Measurements from ENCODE around the gene JUNB. TPM values are rescaled to one million over a fixed set of nuclear protein-coding genes. Genes with fewer than 3 reads are reported as not detected.
A peak's percentile ranks its signal among the peaks of the same experiment; 100 is the strongest.

Gene JUNB
- total and polyA plus RNA-seq, 2 of the 13 experiments (the other 11 are each of a cell fraction or from before 2014, with no cell fraction given) = 7.7 to 8.2 TPM

DNA sequence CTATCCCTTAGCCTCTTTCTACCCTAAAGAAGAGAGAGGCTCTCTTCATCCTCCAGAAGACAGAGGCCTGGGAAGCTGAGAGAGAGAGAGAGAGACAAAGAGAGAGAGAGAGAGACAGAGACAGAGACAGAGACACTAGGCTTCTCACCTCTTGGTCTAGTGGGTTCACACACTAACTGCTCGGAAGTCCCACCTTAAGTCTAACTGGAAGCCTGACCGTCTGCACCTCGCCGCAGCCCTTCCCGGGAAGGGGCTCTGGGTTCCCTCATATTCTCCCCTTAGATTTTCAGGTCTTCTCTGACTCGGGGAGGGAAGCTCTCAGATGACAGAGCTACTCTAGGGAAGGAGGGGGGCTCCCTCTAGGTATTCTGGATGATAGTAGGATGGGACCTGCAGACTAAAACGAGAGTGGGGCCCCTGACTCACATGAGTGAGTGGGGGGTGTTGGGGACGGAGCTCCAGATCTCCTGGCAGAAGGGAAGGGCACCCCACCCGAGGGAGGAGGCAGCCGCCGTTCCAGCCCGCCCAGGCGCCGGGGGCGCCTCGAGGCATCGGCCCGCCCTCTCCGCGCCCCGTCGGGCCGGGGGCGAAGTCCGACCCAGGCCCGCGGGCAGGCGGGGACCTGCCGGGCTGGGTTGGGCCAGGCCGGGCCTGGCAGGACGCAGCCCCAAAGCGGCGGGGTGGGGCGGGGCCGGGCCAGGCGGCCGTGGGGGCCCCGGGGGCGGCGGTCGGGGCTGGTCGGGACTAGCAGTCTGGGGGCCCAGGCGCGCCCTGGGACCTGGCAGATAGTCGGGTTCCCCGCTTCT lies 2.0 kb upstream of the JUNB start (continued):
- TF ChIP-seq, protein P1, sequence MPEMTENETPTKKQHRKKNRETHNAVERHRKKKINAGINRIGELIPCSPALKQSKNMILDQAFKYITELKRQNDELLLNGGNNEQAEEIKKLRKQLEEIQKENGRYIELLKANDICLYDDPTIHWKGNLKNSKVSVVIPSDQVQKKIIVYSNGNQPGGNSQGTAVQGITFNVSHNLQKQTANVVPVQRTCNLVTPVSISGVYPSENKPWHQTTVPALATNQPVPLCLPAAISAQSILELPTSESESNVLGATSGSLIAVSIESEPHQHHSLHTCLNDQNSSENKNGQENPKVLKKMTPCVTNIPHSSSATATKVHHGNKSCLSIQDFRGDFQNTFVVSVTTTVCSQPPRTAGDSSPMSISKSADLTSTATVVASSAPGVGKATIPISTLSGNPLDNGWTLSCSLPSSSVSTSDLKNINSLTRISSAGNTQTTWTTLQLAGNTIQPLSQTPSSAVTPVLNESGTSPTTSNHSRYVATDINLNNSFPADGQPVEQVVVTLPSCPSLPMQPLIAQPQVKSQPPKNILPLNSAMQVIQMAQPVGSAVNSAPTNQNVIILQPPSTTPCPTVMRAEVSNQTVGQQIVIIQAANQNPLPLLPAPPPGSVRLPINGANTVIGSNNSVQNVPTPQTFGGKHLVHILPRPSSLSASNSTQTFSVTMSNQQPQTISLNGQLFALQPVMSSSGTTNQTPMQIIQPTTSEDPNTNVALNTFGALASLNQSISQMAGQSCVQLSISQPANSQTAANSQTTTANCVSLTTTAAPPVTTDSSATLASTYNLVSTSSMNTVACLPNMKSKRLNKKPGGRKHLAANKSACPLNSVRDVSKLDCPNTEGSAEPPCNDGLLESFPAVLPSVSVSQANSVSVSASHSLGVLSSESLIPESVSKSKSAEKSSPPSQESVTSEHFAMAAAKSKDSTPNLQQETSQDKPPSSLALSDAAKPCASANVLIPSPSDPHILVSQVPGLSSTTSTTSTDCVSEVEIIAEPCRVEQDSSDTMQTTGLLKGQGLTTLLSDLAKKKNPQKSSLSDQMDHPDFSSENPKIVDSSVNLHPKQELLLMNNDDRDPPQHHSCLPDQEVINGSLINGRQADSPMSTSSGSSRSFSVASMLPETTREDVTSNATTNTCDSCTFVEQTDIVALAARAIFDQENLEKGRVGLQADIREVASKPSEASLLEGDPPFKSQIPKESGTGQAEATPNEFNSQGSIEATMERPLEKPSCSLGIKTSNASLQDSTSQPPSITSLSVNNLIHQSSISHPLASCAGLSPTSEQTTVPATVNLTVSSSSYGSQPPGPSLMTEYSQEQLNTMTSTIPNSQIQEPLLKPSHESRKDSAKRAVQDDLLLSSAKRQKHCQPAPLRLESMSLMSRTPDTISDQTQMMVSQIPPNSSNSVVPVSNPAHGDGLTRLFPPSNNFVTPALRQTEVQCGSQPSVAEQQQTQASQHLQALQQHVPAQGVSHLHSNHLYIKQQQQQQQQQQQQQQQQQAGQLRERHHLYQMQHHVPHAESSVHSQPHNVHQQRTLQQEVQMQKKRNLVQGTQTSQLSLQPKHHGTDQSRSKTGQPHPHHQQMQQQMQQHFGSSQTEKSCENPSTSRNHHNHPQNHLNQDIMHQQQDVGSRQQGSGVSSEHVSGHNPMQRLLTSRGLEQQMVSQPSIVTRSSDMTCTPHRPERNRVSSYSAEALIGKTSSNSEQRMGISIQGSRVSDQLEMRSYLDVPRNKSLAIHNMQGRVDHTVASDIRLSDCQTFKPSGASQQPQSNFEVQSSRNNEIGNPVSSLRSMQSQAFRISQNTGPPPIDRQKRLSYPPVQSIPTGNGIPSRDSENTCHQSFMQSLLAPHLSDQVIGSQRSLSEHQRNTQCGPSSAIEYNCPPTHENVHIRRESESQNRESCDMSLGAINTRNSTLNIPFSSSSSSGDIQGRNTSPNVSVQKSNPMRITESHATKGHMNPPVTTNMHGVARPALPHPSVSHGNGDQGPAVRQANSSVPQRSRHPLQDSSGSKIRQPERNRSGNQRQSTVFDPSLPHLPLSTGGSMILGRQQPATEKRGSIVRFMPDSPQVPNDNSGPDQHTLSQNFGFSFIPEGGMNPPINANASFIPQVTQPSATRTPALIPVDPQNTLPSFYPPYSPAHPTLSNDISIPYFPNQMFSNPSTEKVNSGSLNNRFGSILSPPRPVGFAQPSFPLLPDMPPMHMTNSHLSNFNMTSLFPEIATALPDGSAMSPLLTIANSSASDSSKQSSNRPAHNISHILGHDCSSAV (CRISPR knock-in tag; IDR thresholded peaks at IDR 0.05; ENCODE audit: borderline replicate concordance) = no peak
- TF ChIP-seq ZNF607 (CRISPR knock-in tag; IDR thresholded peaks at IDR 0.05; ENCODE audit: borderline replicate concordance) (no peak), MYC (CRISPR knock-in tag; IDR thresholded peaks at IDR 0.05; ENCODE audit: borderline replicate concordance) (0 out of 2 replicates have a peak, but pooled peaks have one; percentile 2), FOXC1 (CRISPR knock-in tag; IDR thresholded peaks at IDR 0.05; ENCODE audit: borderline replicate concordance) (no peak), TEAD3 (CRISPR knock-in tag; optimal IDR thresholded peaks at IDR 0.05; ENCODE audit: borderline replicate concordance) (no peak), ZMYM4 (CRISPR knock-in tag; IDR thresholded peaks at IDR 0.05) (no peak), ZNF329 (CRISPR knock-in tag; IDR thresholded peaks at IDR 0.05; ENCODE audit: low read depth) (0 out of 2 replicates have a peak, but pooled peaks have one; percentile 0), ZNF569 (CRISPR knock-in tag; IDR thresholded peaks at IDR 0.05; ENCODE audit: borderline replicate concordance) (no peak), ZSCAN9 (CRISPR knock-in tag; IDR thresholded peaks at IDR 0.05; ENCODE audit: borderline replicate concordance) (no peak), EZH2 (conservative IDR thresholded peaks at IDR 0.05; ENCODE audit: low read depth, low read length) (no peak), SMC3 (IDR thresholded peaks at IDR 0.05; ENCODE audit: low read length) (no peak)
- TF ChIP-seq, protein P2, sequence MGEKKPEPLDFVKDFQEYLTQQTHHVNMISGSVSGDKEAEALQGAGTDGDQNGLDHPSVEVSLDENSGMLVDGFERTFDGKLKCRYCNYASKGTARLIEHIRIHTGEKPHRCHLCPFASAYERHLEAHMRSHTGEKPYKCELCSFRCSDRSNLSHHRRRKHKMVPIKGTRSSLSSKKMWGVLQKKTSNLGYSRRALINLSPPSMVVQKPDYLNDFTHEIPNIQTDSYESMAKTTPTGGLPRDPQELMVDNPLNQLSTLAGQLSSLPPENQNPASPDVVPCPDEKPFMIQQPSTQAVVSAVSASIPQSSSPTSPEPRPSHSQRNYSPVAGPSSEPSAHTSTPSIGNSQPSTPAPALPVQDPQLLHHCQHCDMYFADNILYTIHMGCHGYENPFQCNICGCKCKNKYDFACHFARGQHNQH (CRISPR knock-in tag; IDR thresholded peaks at IDR 0.05) = no peak
- TF ChIP-seq, protein P3, sequence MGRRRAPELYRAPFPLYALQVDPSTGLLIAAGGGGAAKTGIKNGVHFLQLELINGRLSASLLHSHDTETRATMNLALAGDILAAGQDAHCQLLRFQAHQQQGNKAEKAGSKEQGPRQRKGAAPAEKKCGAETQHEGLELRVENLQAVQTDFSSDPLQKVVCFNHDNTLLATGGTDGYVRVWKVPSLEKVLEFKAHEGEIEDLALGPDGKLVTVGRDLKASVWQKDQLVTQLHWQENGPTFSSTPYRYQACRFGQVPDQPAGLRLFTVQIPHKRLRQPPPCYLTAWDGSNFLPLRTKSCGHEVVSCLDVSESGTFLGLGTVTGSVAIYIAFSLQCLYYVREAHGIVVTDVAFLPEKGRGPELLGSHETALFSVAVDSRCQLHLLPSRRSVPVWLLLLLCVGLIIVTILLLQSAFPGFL (CRISPR knock-in tag; IDR thresholded peaks at IDR 0.05) = no peak
- TF ChIP-seq, protein P4, sequence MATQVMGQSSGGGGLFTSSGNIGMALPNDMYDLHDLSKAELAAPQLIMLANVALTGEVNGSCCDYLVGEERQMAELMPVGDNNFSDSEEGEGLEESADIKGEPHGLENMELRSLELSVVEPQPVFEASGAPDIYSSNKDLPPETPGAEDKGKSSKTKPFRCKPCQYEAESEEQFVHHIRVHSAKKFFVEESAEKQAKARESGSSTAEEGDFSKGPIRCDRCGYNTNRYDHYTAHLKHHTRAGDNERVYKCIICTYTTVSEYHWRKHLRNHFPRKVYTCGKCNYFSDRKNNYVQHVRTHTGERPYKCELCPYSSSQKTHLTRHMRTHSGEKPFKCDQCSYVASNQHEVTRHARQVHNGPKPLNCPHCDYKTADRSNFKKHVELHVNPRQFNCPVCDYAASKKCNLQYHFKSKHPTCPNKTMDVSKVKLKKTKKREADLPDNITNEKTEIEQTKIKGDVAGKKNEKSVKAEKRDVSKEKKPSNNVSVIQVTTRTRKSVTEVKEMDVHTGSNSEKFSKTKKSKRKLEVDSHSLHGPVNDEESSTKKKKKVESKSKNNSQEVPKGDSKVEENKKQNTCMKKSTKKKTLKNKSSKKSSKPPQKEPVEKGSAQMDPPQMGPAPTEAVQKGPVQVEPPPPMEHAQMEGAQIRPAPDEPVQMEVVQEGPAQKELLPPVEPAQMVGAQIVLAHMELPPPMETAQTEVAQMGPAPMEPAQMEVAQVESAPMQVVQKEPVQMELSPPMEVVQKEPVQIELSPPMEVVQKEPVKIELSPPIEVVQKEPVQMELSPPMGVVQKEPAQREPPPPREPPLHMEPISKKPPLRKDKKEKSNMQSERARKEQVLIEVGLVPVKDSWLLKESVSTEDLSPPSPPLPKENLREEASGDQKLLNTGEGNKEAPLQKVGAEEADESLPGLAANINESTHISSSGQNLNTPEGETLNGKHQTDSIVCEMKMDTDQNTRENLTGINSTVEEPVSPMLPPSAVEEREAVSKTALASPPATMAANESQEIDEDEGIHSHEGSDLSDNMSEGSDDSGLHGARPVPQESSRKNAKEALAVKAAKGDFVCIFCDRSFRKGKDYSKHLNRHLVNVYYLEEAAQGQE (IDR thresholded peaks at IDR 0.05; ENCODE audit: borderline replicate concordance in 1 of 2, low read depth in 1 of 2, low read length in 2 of 2) = no peak

All from HepG2 (cell line).